GM12873 (cell line): ENCODE measurements around the gene MLLT3.

Experiments
- TF ChIP-seq, protein P1 (sequence below): IDR thresholded peaks from 2 replicates; pipeline ENCODE4 v1.5.1; 2012; ENCODE audit warnings: low read depth, mild to moderate bottlenecking, moderate library complexity, low read length, control low read depth; ENCODE audit not compliant: insufficient read depth; ENCODE audit errors: missing control alignments

Gene MLLT3

DNA sequence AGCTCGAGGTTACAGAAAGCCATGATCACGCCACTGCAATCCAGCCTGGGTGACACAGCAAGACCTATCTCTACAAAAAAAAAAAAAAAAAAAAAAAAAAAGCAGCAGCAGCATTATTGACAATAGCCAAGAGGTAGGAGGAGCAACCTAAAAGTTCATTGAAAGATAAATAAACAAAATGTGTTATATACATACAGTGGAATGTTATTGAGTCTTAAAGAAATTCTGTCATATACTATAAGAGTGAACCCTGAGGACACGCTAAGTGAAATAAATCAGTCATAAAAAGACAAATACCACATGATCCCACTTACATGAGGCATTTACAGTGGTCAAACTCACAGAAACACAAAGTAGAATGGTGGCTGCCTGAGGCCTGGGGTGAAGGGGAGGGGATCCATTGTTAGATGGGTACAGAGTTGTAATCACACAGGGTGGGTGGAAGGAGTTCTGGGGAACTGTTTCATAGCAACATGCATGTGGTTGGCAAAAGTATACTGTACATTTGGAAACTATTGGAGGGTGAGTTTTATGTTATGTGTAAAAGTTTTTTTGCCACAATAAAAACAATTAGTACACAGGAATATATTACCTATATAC, 77.2 kb downstream of the MLLT3 start:
- TF ChIP-seq, protein P1, sequence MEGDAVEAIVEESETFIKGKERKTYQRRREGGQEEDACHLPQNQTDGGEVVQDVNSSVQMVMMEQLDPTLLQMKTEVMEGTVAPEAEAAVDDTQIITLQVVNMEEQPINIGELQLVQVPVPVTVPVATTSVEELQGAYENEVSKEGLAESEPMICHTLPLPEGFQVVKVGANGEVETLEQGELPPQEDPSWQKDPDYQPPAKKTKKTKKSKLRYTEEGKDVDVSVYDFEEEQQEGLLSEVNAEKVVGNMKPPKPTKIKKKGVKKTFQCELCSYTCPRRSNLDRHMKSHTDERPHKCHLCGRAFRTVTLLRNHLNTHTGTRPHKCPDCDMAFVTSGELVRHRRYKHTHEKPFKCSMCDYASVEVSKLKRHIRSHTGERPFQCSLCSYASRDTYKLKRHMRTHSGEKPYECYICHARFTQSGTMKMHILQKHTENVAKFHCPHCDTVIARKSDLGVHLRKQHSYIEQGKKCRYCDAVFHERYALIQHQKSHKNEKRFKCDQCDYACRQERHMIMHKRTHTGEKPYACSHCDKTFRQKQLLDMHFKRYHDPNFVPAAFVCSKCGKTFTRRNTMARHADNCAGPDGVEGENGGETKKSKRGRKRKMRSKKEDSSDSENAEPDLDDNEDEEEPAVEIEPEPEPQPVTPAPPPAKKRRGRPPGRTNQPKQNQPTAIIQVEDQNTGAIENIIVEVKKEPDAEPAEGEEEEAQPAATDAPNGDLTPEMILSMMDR = no peak

DNA sequence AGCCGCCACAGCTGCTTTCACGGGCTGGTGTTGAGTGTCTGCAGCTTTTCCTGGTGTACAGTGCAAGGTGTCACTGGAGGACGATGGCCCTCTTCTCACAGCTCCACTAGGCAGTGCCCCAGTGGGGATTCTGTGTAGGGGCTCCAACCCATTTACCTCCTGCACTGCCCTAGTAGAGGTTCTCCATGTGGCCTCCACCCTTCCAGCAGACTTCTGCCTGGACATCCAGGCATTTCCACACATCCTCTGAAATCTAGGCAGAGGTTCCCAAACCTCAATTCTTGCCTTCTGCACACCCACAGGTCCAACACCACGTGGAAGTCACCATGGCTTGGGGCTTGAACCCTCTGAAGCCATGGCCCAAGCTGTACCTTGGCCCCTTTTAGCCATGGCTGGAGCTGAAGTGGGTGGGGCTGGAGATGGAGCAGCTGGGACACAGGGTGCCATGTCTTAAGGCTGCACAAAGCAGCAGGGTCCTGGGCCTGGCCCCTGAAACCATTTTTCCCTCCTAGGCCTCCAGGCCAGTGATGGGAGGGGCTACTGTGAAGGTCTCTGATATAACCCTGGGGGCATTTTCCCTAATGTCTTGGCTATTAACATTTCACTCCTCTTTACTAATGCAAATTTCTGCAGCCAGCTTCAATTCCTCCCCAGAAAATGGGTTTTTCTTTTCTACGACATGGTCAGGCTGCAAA, 82.0 kb downstream of the MLLT3 start:
- TF ChIP-seq, protein P1 = no peak

DNA sequence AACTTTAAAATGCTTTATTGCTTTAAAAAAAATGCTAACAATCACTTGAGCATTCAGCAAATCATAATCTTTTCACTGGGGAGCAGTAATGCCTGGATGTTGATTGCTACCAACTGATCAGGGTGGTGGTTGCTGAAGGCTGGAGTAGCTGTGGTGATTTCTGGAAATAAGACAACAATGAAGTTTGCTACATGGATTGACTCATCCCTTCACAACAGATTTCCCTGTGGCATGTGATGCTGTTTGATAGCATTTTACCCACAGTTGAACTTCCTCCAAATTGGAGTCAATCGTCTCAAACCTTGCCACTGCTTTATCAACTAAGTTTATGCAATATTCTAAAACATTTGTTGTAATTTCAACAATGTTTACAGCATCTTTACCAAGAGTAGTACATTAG, 83.3 kb downstream of the MLLT3 start:
- TF ChIP-seq, protein P1 = no peak

DNA sequence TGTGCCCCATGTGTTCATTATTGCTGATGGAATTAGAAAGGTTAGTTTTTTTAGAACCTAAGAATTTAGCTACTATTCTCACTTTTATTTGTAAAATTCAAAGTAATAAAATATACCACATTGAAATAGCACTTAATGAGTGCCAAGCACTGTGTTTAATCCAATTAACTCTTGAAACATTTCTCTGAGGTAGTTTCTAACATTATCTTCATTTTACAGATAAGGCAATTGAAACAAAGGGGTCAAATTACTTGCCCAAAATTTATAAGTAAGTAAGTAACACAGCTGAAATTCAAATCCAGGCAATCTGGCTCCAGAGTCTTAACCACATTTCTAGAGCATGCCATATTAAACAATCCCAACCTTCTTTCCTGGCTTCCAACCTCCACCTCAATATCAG, 84.2 kb downstream of the MLLT3 start:
- TF ChIP-seq, protein P1 = no peak

DNA sequence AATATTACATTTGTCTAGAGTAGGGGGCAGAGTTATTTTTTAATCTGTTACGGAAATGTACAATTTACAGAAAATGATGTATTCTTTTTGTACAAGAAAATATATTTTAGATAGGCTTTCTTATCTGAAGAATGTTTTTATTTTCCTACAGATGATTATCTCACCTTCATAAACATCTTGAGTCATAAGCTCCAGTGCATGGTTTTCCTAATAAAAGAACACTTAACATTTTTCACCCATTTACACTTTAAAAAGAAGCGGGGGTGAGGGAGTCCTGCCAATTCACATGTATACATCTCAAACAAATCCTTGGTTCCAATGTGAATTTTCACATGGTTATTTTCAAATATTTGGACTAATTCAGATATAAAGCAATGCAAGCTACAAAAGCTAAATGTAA, 85.0 kb downstream of the MLLT3 start:
- TF ChIP-seq, protein P1 = no peak

DNA sequence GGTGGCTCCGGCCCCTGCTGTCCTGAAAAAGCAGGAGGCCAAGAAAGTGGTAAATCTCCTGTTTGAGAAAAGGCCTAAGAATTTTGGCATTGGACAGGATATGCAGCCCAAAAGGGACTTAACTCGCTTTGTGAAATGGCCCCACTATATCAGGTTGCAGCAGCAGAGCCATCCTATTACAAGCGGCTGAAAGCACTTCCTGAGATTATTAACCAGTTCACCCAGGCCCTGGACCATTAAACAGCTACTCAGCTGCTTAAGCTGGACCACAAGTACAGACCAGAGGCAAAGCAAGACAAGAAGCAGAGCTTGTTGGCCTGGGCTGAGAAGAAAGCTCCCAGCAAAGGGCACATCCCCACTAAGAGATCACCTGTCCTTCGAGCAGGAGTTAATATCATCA, 89.7 kb downstream of the MLLT3 start:
- TF ChIP-seq, protein P1 = no peak

DNA sequence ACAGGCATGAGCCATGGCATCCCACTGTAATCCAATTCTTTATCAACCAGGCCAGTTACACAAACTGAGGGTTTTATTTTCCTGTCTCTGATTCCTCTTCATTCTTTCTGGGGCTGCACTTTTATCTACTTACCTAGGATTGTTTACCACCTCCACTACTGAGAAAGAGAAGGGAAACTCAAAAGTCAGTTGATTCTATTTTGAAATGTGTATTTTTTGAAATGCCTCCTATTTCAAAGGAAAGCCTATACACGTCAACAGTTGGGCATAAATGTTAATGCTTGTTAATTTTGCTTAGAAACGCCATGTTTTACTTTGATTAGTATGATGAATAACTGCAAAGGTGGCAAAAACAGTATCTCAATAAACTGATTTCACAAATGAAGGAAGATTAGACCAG, 92.5 kb downstream of the MLLT3 start:
- TF ChIP-seq, protein P1 = no peak
